HEK293 (cell line): ENCODE data around the gene FUT3.
"Not testable (repeated sequence)": the region's sequence is repeated elsewhere in the genome, so short reads cannot be mapped to it uniquely, and the experiment has no call there.

Source experiments
- CTCF ChIP-seq: fragments of 450-650 bp; formaldehyde crosslinking; IDR thresholded peaks from 2 replicates; pipeline ENCODE4 v1.5.1; 2016; ENCODE audit warnings: missing biosample characterization, missing genetic modification characterization
- PATZ1 ChIP-seq: fragments of 450-650 bp; formaldehyde crosslinking; IDR thresholded peaks from 2 replicates; pipeline ENCODE4 v1.5.1; 2016; ENCODE audit warnings: missing biosample characterization, missing genetic modification characterization
- ZNF26 ChIP-seq: fragments of 450-650 bp; formaldehyde crosslinking; IDR thresholded peaks from 2 replicates; pipeline ENCODE4 v1.5.1; 2016; ENCODE audit warnings: missing biosample characterization, missing genetic modification characterization
- ZNF449 ChIP-seq: fragments of 450-650 bp; formaldehyde crosslinking; IDR thresholded peaks from 2 replicates; pipeline ENCODE4 v1.5.1; 2017; ENCODE audit warnings: missing biosample characterization, mild to moderate bottlenecking, missing genetic modification characterization, moderate library complexity
- ZNF510 ChIP-seq: fragments of 450-650 bp; formaldehyde crosslinking; IDR thresholded peaks from 2 replicates; pipeline ENCODE4 v1.5.1; 2018; ENCODE audit warnings: mild to moderate bottlenecking, missing genetic modification characterization, missing biosample characterization; ENCODE audit not compliant: insufficient replicate concordance
- ZNF670 ChIP-seq: fragments of 450-650 bp; formaldehyde crosslinking; IDR thresholded peaks from 2 replicates; pipeline ENCODE4 v1.5.1; 2016; ENCODE audit warnings: missing biosample characterization, missing genetic modification characterization, low read depth
- ZSCAN5A ChIP-seq: fragments of 450-650 bp; formaldehyde crosslinking; IDR thresholded peaks from 2 replicates; pipeline ENCODE4 v1.5.1; 2016; ENCODE audit warnings: missing biosample characterization, missing genetic modification characterization

GRCh38 chr19:5854121-5854520 is 2.9 kb upstream of the FUT3 start:
- not testable (repeated sequence) for TF ChIP-seq ZNF26 (tag by site-specific recombination); ZNF449 (tag by site-specific recombination); ZNF670 (tag by site-specific recombination); CTCF (tag by site-specific recombination); ZSCAN5A (tag by site-specific recombination); ZNF510; PATZ1
